Ecto neural progenitor cell (in vitro differentiated cells): Measurements from ENCODE around the gene TOMM34.

Source experiments
- DNase-seq: peaks from one replicate; pipeline ENCODE4 v3.0.0-alpha.2; 2018; ENCODE audit warnings: low spot score

Gene TOMM34

DNA sequence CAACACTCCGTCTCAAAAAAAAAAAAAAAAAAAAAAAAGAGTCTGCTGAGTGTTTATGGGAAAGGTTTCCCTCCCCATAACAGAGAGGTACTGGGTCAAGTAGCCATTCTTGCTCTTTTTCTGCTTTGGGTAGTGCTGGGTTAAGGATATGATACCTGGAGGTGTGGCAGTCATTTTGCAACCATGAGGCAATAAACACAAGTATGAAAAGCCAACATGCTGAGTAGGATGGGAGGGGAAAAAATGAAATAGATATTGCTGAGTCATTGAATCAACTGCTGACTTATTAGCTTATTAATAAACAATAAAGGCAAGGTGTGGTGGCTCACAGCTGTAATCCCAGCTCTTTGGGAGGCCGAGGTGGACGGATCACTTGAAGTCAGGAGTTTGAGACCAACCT lies 2.3 kb upstream of the TOMM34 start:
- no peak for DNase-seq

DNA sequence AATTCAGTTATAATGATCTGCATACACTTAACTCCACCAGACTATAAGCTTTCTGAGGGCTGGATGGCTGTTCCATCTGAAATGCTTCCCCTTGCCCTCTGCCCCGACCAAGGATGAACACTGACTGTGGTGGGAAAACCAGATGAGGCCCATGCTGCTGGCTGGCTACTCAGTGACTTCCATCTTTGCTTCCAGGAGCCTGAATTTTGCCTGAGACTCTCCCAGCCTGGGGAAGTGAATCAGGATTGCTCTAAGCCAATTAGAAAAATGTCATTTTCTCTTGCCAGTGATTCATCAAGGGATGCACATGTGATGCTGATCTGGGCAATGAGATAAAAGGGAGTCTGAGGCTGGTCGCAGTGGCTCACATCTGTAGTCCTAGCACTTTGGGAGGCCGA lies 1.7 kb upstream of the TOMM34 start:
- DNase-seq, result no peak

DNA sequence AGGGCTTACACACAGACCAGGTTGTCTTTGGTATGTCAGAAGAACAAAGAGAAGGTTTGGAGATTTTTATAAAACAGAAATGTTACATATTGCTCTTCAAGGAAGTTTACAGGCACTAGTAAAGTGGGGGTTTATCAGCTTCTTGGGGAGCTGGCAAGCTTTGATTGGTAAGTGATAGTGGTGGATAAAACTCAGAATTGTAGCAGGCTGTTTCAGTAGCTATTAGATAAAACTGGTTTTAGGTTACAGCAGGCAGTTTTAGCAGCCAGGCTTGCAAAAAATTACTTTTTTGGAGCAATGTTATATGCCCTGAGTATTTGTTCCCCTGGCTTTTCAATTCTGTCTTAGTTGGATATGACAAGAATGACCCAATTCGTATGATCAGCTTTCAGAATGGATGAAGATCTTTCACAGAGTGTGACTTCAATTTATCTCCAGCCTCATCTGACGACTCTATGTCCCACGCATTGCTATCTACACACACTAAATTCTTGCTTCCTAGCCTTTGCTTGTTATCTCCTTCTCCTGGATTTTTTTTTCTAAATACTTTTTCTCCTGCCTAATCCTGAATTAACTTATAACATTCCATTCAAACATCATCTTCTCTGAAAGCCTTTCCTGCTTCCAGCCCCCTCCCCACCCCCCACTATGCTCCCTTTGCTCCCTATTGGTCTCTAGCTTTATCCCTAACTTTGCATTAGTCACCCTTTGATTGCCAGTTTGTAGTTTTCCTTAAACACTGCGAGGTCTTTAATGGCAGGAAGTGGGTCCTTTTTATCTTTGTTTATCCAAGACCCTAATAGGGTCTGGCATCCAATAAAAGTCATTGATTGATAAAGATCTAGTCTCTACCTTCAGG lies 1.0 kb upstream of the TOMM34 start:
- DNase-seq, result no peak

DNA sequence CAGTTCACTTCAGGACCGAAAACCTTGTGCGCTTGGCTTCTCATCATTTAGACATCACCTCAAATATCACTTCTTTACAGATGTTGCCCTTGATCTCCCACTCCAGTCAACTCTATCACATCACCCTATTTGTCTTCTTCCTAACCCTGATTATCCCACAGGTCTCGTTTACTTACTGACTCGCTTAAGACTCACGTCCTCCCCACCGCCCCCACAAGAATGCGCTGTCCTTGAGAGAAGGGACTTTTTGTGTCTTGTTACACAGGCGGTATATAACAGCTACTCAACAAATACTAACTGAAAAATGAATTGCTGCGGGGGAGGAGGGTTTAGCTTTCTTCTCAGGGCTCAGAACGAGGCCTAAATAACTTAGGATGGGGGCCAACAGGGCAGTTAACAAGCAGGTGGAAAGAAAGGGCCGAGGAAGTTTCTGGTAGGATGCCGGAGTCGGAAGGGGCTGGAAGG lies 527 bp downstream of the TOMM34 start:
- DNase-seq, result no peak

DNA sequence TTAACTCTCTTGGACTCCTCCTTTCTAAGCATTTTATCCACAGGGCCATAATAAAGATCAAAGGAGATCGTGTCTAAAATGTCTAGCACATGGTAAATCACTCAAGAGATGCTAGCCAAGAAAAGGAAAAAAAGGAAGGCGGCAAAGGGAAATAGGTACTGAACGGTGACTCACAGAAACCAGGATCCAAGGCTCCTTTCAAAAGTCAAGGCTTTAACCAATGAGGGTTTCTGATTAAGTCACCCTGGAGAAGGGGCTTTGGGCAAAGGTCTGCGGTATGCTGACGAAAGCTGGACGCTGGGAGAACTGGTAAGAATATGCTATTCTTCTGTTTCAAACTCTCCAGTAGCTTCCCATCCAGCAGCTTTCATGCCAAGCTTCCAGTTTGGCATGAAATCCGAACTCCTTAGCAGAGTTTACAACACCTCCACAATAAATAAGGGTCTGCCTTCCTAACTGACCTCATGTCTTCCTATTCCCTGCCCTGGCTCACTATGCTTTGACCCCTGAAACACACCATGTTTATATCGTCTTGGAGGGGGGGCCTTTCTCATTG lies 1.0 kb downstream of the TOMM34 start:
- no peak for DNase-seq

DNA sequence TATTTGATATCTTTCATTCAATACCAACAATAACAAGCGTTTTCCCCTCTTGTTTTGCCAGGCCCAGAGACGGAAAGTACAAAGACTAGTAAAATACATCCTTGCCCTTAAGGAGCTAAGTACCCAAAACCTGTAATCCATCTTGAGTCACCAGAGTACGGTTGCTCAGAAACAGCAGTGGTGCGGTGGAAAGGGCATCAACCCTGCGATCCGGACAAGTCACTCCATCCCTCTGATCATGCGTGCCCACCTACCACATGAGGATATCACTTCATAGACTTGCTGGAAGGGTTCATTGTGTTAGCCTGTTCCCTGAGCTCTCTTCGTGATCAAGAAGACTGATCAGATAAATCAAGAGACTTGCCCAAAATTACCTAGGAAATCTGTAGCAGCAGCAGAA lies 1.9 kb downstream of the TOMM34 start:
- no peak for DNase-seq

DNA sequence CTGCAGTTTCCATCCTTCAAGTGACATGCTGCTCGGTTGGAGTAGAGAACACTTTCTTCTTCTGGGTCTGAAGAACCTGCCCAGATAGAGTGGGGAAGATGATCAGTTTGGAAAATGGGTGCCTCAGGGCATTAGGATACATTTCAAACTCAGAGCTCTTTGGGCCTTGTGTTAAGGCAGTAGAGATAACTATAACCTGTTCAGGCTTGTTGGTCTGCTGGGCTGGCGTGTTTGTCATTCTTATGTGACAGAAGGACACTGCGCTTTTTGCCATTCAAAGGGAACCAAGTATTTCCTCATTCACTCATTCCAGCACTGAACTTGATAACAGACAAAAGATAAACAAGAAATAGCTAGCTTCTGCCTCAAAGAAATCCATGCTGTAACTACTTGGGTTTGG lies 3.8 kb downstream of the TOMM34 start:
- no peak for DNase-seq

DNA sequence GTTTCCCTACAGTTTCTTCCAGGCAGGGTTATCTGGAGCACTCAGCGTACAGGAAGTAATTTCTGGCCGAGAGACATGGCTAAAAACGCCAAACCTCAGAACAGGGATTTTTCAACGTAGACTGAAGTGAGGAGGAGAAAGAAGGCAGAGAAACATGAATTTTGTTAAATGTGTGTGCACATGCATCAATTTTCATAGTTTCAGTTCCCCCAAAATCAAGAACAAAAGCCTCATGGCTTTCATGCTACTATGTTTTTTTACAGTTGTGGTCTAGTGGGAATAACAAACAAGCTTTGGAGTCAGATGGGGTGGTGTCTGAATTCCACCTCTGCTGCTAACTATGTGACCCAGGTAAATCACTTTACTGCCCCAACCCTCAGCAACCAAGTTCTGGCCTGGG lies 4.9 kb downstream of the TOMM34 start:
- no peak for DNase-seq

DNA sequence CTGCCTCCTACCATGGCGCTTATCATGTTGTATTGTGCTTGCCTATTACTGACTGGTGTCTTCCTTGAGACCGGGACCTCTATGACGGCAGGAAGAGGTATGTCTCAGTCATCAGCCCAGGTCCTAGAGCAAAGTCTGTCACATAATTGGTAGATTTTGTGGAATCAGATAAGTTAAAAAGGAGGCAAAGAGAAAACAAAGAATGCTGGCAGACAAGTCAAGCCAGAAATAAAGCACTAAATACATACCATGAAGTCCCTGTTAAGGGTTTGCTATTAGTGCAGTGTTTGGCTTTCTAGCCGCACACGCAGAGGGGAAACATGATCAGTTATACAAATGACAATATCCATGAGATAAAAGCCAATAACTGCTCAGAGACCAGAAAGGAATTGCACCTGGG lies 6.0 kb downstream of the TOMM34 start:
- no peak for DNase-seq

DNA sequence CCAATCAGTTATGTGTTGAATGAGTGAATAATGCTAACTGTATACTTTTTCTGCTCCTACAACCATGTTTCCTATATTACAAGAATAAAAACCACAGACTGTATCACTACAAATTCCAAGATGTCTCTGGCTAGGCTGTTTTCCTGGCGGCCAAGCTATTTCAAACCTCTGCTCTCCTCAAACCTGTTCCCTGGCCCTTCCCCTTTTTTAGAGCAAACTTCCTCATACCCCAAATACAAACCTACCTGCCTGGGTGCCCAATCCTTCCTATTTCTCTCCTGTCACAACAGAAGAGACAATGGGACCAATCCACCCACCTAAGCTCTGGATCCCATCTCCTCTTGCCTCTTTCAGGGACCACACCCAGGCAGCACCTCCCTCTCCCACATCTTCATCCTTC lies 7.5 kb downstream of the TOMM34 start:
- no peak for DNase-seq

DNA sequence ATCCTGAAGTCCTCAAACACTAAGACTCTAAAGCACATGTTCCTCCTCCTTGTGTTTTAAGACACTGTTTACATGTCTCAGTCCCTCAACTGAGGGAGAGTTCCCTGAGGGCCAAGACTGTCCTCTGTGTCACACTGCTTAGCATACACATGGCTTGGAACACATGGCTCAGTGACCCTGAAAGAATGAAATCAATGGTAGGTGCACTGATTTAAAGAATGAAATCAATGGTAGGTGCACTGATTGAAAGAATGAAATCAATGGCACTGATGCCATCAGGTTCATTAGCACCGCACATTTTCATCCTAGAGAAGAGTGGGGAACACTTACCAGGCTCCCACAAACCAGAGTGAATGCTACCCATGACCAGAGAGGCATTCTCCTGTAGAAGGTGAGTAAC lies 9.8 kb downstream of the TOMM34 start:
- DNase-seq, result no peak

DNA sequence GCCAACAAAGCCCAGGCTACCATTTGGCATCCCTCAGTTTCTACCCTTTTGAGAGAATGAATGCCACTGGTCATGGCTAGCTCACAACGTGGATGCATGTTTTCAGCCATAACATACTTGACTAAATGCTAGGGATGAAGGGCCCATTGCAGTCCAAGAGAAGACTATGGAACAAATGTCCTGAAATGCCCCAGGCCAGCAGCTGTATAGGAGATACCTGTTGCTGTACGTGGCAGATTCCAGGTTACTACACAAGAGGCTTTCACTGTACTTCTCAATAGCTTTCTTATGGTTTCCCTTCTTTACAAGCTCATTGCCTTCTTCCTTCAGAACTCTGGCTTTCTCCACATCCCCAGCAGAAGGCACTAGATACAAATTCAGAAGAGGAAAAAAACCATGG lies 11.7 kb downstream of the TOMM34 start:
- no peak for DNase-seq

DNA sequence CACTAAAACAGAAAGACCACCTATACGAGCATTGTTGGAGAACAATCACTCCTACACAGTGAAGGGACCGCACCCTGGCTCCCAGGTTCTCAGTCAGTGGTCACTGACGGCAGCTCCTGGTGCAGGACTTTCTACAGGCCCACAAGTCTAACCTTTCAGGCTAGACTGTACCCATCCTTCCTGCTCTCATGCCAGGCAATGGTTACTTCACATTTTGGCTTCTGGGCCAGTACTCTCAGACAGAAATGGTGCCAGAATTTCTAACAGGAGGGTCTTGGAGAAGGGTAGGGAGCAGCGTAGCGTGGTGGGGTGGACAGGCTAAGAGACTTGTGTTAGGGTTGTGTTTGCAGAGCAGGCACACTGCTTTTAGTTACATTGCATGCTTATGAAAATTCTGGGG lies 12.1 kb downstream of the TOMM34 start:
- no peak for DNase-seq

DNA sequence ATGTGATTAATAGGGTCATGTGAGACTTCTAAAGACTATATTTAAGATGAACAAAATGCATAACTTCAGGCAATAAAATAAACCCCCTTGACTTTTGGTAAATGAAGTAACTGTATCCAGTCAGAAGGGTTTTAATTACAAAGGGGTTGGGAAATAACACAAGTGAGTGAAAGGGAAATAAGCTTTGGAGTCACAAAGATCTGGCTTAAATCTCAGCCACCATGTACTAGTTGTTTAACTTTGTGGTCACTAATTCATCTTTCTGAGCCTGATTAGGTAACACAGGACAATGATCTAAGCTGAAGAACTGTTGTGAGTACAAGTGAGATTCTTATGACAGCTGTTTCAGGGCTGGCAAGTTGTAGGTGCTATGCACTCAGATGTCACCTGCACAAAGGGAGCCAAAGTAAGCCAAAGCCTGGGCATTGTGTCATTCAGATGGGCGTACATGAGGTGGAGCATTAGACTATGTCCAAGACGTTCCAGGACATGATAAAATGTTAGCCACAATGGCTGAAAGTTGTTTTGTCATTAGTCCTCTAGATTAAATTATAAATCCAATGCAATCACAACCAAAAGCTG lies 13.8 kb downstream of the TOMM34 start:
- no peak for DNase-seq

DNA sequence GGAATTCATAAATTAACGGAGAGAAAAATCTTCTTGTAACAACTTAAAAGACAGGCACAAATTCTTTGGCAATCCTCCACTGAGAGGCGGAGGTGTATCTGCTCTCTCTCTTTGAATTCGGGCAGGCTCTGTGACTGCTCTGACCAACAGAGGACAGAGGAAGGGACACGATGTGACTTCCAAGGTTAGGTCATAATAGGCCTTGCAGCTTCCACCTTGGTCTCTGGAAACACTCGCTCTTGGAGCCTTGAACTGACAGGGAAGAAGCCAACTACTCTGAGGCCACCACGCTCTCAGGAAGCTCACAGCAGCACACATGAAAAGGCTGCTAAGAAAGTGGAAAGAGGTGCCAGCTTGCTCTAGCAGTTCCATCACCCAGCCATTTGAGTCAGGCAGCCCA lies 14.9 kb downstream of the TOMM34 start:
- DNase-seq, result no peak

DNA sequence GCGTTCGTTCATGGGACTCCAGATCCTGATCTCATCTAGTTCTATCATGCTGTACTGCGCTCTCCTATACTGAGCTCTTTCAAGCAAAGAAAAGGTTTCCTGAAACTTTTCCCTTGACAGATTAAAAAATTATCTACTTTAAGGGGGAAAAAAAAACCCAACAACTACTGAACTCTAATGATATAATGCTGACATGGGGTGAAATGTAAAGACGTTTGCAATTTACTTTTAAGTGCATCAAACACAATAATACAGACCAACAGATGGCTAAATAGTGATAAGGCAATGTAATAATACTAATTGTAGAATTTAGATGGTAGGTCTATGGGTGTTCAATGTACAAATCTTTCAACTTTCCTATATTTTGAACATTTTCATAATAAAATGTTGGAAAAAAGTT lies 16.4 kb downstream of the TOMM34 start:
- no peak for DNase-seq

DNA sequence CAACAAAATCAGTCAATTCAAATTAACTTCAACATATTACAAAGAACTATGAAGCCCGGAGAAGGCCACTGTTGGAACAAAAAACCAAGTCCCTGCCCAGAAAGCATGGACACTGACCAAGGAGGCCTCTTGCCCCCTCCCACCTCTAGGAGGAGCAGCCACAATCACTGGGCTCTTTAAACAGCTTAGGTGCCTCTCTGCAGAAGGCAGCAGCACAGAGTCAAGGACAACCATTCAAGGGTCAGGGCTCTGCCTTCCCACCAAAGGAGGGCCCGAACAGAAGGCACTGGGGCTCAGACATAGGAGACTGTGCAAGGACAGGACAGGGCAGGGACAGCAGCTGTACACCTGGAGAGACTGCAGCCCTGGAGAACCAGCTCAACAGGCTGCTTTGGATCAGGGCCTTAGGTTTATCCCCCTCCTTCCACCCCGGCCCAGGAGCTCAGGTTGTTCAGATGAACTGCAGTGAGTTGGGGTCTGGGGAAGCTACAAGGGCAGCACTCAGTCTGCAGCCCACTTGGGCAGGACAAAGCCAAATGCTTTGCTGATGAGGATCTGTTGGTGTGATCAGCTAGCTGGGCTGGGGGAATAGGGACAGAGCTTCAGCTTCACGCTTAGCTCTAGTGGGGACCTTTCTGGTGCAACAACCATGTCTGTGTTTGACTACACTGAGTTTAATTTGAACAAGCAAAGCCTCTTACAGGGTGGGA lies 17.8 kb downstream of the TOMM34 start:
- DNase-seq, result no peak

DNA sequence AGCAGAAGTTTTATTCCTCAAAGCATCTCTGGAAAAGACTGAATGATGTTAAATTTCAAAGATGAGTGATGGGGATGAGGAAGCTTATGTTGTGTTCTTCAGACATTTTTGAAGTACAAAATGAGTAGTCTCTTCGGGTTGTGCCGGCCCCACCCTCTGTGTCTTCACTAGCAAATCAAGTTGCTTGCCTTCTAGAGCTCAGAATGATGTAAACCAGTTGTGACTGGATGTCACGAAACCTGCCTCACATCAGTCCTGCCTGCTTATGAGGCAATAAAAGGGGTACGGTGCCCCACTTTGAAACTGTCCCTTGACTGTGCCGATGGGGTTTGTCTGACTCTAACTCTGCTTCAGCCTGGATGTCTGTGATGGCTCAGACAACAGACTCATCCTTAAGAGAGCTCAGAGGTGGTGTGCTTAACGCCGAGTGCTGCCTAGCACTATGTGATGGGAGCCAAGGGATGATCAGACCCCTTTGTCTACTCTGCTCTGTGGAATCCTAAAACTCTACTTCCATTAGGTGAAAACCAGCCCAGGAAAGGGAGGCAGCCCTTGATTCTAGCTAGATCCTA lies 19.0 kb downstream of the TOMM34 start:
- no peak for DNase-seq

DNA sequence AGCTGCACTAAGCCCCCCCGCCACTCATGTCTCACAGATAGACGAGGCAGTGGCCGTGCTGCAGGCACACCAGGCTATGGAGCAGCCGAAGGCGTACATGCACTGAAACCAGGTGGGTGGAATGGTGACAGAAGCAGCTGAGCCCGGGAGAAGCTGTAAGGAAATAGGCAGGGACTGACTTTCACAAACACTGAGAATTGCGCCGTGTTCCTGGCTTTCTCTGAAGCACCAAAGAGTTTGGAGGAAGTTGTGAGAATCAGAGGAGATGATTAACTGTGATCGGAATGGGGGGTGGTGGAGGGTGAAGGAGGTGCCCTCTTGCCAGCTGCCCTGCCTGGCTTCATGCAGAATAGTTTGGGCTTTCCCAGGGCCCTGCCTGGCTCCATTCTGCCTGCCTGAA lies 21.6 kb downstream of the TOMM34 start:
- DNase-seq, result no peak

DNA sequence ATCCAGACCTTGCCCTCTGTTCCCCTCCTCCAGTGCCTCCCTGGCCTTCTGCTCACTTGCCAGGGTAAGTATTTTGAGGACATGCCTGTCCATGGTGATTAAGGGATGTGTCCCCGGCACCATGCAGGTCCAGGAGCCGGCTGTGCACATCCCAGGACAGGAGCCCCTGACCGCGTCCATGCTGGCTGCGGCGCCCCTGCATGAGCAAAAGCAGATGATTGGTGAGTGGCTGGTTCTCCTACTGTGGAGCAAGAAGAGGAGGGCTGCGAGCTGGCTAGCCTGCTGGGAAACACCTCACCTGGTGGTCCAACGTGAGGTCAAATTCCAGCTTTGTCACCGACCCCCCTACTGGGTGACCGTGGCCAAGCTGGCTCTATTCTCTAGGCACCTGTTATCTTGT lies 23.7 kb downstream of the TOMM34 start:
- DNase-seq, result no peak

DNA sequence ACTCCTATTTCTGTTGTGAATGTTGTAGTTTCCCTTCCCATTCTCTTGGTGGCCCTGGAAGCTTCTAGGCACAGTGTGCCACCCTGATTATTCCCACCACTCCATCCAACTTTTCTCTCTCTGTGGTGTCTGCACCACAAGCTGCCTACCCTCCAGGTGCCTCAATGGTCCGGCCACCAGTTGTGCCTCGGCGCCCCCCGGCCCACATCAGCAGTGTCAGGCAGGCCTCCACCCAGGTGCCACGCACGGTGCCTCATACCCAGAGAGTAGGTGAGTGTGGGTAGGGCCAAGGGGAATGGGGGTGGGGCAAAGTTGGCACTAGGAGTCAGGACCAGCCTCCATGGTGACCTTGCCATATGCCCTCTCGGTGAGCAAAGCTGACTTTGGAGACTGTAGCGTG lies 27.3 kb downstream of the TOMM34 start:
- DNase-seq, result no peak

DNA sequence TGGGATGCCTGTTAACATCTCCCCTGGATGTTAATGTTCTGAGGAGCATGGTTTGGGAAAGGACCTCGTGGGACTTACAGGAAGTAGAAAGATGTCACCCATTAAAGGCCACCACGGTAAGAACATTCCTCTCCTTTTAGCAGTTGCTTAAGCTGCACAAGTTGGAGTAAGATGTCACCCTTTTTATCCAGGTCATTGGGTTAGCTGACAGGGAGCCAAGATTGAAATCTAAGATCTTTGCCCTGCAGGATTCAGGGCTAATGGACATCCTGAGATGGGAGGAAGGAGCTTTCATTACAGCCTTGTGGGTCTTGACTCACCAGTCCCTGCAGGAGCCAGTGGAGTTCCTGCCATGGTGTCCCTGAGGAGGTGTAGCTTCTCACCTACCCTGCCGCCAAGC lies 28.3 kb downstream of the TOMM34 start:
- DNase-seq, result no peak
